Heart left ventricle (tissue), 16 donors: Measurements from ENCODE around the gene USHBP1. TPM values are rescaled to one million over a fixed set of nuclear protein-coding genes. Genes with fewer than 3 reads are reported as not detected.

ENCODE experiments used
- ATAC-seq, 4 donors: fragments of 200-7000 bp; cut with Tn5 transposase; one replicate each; pipeline ENCODE4 v1.9.1; 2020 to 2022; ENCODE audit warnings: moderate library complexity in 4 of 4, mild to moderate bottlenecking in 3 of 4, moderate number of reproducible peaks in 1 of 4
- DNase-seq, 5 donors: peaks; one replicate each; pipeline ENCODE4 v3.0.0-alpha.2; 2020
- H3K27ac ChIP-seq, 12 donors: fragments of 200-600 bp; sonication (generic) in 4 of 12; one replicate each; pipeline versions ENCODE4 v1.5.0 to v1.8.0; 2016 to 2022; ENCODE audit warnings: mild to moderate bottlenecking in 2 of 12
- H3K27me3 ChIP-seq, 9 donors: fragments of 200-600 bp; sonication (generic) in 2 of 9; one replicate each; pipeline versions ENCODE4 v1.5.1 to v1.8.0; 2016 to 2022; ENCODE audit warnings: mild to moderate bottlenecking in 3 of 9
- H3K36me3 ChIP-seq, 9 donors: fragments of 200-600 bp; sonication (generic) in 2 of 9; one replicate each; pipeline versions ENCODE4 v1.5.0 to v1.8.0; 2018 to 2022; ENCODE audit warnings: mild to moderate bottlenecking in 2 of 9
- H3K4me1 ChIP-seq, 12 donors: fragments of 200-600 bp; sonication (generic) in 4 of 12; one replicate each; pipeline versions ENCODE4 v1.5.0 to v1.8.0; 2016 to 2022; ENCODE audit warnings: mild to moderate bottlenecking in 3 of 12
- H3K4me3 ChIP-seq, 12 donors: fragments of 200-600 bp; sonication (generic) in 4 of 12; one replicate each; pipeline versions ENCODE4 v1.5.0 to v1.8.0; 2017 to 2022; ENCODE audit warnings: mild to moderate bottlenecking in 9 of 12, moderate library complexity in 4 of 12
- H3K9me3 ChIP-seq, 12 donors: fragments of 200-600 bp; sonication (generic) in 4 of 12; one replicate each; pipeline versions ENCODE4 v1.5.0 to v1.8.0; 2016 to 2022; ENCODE audit warnings: mild to moderate bottlenecking in 1 of 12
- POLR2A ChIP-seq, 2 donors: fragments of 450-650 bp; IDR thresholded peaks; one replicate each; pipeline ENCODE4 v1.6.1; 2017; ENCODE audit warnings: antibody characterized with exemption in 2 of 2, mild to moderate bottlenecking in 2 of 2, moderate library complexity in 2 of 2
- WGBS, 4 donors: extraction: QIAGEN DNeasy Blood & Tissue Kit in 2 of 4; methylation state at CpG; one replicate each; pipeline versions ENCODE4 v1.1.5 to v1.1.7; 2013 to 2018; 5-methylcytosine and 5-hydroxymethylcytosine counted together
- intact Hi-C, 10 donors: fragments of 100-400 bp; cut with DNase I; formaldehyde crosslinking; loops; one replicate each; pipeline versions ENCODE4 v1.11.1 to v1.14.2; 2022
- polyA plus RNA-seq, 2 donors: library from polyadenylated mRNA; stranded (reverse); fragments of 200-250 nt; gene quantifications; one replicate each; pipeline ENCODE4 v1.2.3, GENCODE V29; 2013
- total RNA-seq, 9 donors: library from RNA; depleted of rRNA in 2 of 9; stranded (reverse); fragments of >200 nt in 2 of 9; fragmentation: NEBNext Ultra II Directional in 3 of 9; extraction: Animal tissue kit (Norgen Biotek cat#: 25700) in 3 of 9; gene quantifications; one replicate each; pipeline versions ENCODE4 v1.1.0 to v1.2.4, GENCODE V29; 2016 to 2023
- TF ChIP-seq, protein P1 (sequence below), 12 donors: fragments of 200-600 bp; sonication (generic) in 4 of 12; IDR thresholded peaks; one replicate each; pipeline versions ENCODE4 v1.5.0 to v1.8.0; 2018 to 2022; ENCODE audit warnings: antibody characterized with exemption in 12 of 12, mild to moderate bottlenecking in 5 of 12
- donor health status: ischemic (EF 13 %, LVEDD 7.1; RV severe dilation, severe dysfunction).
- donor health status: healthy with polysubstance abuse.
- donor health status: DM: no; HTN: yes; CAD: no.
- donor health status: DM: no; HTN: no; CAD: no.
- donor health status: ischemic (EF 25% LVEDD 6.9; RV normal size, moderate dysfunction).
- donor health status: ischemic (EF 25% LVEDD 5.7; RV mildly dilated, moderate dysfunction).
- donor health status: healthy.
- donor health status: DM: yes; HTN: yes; CAD: no.
- donor health status: ischemic (EF 35%, LVEDD 5.7; RV mildly dilated, moderate dysfunction).
- donor health status: nonischemic (EF 11% LVEDD 7.7; RV severe dilation, severe dysfunction).
- donor health status: DM: yes; HTN: yes; CAD: no.
- donor health status: PGD.
- donor health status: ischemic (EF 29% LVEDD 5.4; RV normal size, mild dysfunction).
- donor health status: nonischemic (EF 23%, LVEDD 6.1; RV moderate dilation, normal function).

Gene USHBP1
- total and polyA plus RNA-seq, 11 donors = 3.7 to 14.6 (median 7.7) TPM

DNA sequence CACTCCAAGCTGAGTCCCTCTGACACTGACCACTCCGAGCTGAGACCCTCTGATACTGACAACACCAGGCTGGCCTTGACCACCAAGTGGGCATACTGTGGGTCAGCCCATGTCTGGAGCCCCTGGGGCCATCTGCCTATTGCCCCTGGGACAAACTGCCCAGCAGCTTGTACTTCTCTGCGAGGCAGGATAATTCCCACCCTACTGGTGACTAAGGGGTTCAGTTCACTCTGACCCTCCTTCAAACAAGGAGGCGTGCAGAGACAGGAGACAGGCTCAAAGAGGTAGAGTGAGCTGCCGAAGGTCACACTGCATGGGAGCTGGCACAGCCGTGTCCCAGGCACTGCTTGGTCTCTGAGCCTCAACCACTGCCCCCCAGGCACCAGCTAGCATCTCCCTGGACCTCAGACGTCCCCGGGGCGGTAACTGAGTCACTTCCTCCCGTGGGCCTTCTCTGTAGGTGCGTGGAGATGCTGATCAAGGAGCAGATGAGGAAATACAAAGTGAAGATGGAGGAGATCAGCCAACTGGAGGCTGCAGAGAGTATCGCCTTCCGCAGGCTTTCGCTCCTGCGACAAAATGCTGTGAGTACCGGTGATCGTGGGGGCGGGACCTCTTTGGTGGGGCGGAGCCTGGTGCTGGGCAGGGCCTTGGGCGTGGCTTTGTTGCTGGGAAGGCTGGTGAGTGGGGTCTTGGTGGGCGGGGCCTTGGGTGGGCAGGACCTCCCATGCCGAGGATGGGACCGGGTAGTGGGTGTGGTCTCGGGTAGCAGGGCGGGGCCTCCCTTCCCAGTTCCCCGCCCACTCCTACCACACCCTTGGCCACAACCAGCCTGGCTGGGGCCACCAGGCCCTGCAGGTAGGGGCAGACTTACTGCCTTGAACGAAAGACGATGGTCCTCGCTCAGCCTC, 55.2 kb downstream of the USHBP1 start:
- H3K36me3 ChIP-seq = peaks cover 0 to 89% (median 63%) of the 10 kb centered on the region in 9 donors
- 73 to 80% (median 79%) methylated on average over 28 of the region's 28 CpGs for WGBS, 4 donors
- peaks cover 0 to 1% (median under 1%) of the 10 kb centered on the region in 12 donors for H3K4me1 ChIP-seq
- peak in 1 of 4 donors; percentile 19 for ATAC-seq
- H3K27ac ChIP-seq = no peak overlapping the region
- no peak for DNase-seq
- no peak overlapping the region for H3K4me3 ChIP-seq
- H3K9me3 ChIP-seq = no peaks in the 10 kb centered on the region
- TF ChIP-seq, protein P1, sequence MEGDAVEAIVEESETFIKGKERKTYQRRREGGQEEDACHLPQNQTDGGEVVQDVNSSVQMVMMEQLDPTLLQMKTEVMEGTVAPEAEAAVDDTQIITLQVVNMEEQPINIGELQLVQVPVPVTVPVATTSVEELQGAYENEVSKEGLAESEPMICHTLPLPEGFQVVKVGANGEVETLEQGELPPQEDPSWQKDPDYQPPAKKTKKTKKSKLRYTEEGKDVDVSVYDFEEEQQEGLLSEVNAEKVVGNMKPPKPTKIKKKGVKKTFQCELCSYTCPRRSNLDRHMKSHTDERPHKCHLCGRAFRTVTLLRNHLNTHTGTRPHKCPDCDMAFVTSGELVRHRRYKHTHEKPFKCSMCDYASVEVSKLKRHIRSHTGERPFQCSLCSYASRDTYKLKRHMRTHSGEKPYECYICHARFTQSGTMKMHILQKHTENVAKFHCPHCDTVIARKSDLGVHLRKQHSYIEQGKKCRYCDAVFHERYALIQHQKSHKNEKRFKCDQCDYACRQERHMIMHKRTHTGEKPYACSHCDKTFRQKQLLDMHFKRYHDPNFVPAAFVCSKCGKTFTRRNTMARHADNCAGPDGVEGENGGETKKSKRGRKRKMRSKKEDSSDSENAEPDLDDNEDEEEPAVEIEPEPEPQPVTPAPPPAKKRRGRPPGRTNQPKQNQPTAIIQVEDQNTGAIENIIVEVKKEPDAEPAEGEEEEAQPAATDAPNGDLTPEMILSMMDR (IDR thresholded peaks at IDR 0.05) = no peak
- TF ChIP-seq POLR2A (IDR thresholded peaks at IDR 0.05) = no peak
- no peaks in the 10 kb centered on the region for H3K27me3 ChIP-seq
- intact Hi-C loops = loop anchor here in 5 of 10 donors (5.0 to 10.0 kb wide), 6 partner anchors 33 to 75 kb away; partner anchors contain the start of gene ANKLE1 (in 2 of the 5)

DNA sequence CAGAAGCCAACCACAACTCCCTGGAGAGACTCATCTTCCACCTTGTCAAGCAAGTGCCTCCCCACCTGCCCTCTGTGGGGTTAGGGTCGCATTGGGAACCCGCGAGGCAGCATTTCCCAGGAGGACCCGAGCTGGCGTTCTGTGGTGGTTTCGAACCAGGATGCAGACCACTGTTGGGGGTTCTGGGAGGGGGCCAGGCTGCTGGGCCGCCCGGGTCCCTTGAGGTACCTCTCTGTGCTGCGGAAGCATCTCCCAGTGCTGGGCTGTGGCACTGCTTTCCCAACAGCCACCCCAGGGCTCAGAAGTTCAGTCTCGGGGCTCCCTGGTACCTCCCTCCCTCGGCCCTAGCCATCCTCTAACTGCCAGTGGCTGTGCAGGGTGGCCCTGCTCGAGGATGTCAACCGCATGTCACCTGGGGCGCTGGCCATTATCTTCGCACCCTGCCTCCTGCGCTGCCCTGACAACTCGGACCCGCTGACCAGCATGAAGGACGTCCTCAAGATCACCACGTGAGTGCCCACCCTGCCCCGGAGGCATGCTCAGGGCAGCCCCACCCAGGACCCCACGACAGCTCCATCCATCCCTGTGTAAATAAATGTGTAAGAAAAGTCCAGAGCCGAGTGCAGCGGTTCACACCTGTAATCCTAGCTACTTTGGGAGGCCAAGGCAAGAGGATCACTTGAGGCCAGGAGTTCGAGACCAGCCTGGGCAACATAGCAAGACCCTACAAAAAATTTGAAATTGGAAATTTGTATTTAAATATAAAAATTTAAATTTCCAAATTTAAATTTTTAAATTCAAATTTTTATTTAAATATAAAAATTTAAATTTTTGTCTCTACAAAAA, 57.6 kb downstream of the USHBP1 start:
- DNase-seq (no peak), ATAC-seq (no peak)
- intact Hi-C loops = loop anchor here in 5 of 10 donors (5.0 to 10.0 kb wide), 5 partner anchors 35 to 75 kb away; partner anchors contain the start of gene ANKLE1 (in 1 of the 5)
- no peaks in the 10 kb centered on the region for H3K4me1 ChIP-seq
- H3K27ac ChIP-seq = no peak overlapping the region
- H3K36me3 ChIP-seq = peaks cover 0 to 98% (median 75%) of the 10 kb centered on the region in 9 donors
- TF ChIP-seq, protein P1 (IDR thresholded peaks at IDR 0.05) = no peak
- TF ChIP-seq POLR2A (IDR thresholded peaks at IDR 0.05) = no peak
- H3K27me3 ChIP-seq = no peaks in the 10 kb centered on the region
- 91 to 96% (median 94%) methylated on average over 17 to 25 of the region's 25 CpGs for WGBS, 4 donors
- no peaks in the 10 kb centered on the region for H3K9me3 ChIP-seq
- no peak overlapping the region for H3K4me3 ChIP-seq

DNA sequence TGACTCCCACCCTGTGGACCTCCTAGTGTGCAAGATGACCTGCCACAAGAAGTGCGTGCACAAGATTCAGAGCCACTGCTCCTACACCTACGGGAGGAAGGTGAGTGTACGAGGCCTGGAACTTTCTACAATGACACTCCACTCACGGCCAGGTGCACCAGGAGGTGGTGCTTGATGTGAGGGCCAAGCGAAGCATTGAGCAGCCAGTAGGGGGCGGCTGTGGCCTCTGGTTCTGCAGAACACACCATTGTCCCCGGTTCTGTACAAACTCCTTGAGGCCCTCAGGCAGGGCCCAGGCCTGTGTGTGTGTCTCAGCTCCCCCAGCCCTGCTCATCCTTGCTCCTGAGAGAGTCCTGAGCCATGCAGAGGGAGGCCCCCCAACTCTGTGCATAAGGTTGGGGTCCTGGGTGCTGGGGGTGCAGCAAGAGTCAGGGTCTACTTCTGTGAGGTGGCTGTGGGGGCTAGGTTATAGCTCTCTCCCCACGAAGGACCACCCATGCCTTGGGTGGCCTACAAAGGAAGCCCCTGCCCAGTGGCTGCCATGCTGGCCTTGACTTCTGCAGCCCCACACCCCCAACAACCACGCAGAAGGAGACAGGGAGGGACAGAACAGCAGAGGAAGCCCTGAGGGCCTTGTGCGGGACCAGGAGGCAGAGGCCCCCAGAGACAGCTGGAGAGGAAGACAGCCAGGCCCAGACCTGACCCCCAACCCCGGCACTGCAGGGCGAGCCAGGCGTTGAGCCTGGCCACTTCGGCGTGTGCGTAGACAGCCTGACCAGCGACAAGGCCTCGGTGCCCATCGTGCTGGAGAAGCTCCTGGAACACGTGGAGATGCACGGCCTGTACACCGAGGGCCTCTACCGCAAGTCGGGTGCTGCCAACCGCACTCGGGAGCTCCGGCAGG, 59.1 kb downstream of the USHBP1 start:
- TF ChIP-seq POLR2A (IDR thresholded peaks at IDR 0.05) = no peak
- TF ChIP-seq, protein P1 (IDR thresholded peaks at IDR 0.05) = peak; percentile 51 to 78 (median 62)
- no peaks in the 10 kb centered on the region for H3K4me1 ChIP-seq
- H3K27me3 ChIP-seq = no peaks in the 10 kb centered on the region
- H3K36me3 ChIP-seq = peaks cover 0 to 98% (median 76%) of the 10 kb centered on the region in 9 donors
- WGBS, 4 donors = 83 to 86% (median 84%) methylated on average over 23 to 27 of the region's 27 CpGs
- intact Hi-C loops = loop anchor here in 9 of 10 donors (1.0 to 10.0 kb wide), 8 partner anchors 37 to 77 kb away; partner anchors contain the start of gene ANKLE1 (in 2 of the 9)
- H3K27ac ChIP-seq = no peak overlapping the region
- DNase-seq = peak in 4 of 5 donors; percentile 49 to 71 (median 62)
- H3K4me3 ChIP-seq = no peak overlapping the region
- peak; percentile 50 to 67 (median 52) for ATAC-seq
- H3K9me3 ChIP-seq = no peaks in the 10 kb centered on the region
